A549 (cell line): ENCODE results near the gene ZNF660. TPM values are rescaled to one million over a fixed set of nuclear protein-coding genes. Genes with fewer than 3 reads are reported as not detected.
"Not testable (repeated sequence)": the region's sequence is repeated elsewhere in the genome, so short reads cannot be mapped to it uniquely, and the experiment has no call there.

Experiments
- ATAC-seq, 2 experiments: fragments of 200-7000 bp in 1 of 2; fragments of >200 bp in 1 of 2; cut with Nextera tagmentation in 1 of 2; cut with Tn5 transposase in 1 of 2; 3 replicates each; pipeline versions ENCODE4 v1.8.0 to v1.9.1; 2018 to 2020; ENCODE audit warnings: mild to moderate bottlenecking in 1 of 2, moderate library complexity in 1 of 2
- CTCF ChIA-PET: fragments of 300-600 bp; sonication (Branson Sonifier 250); formaldehyde crosslinking; extraction: SDS; loops from one replicate; lab custom pipeline; 2021; ENCODE audit warnings: antibody characterized with exemption, inconsistent platforms; lab: Yijun Ruan, JAX
- POLR2A ChIA-PET: fragments of 350-600 bp; formaldehyde crosslinking; extraction: SDS; loops from one replicate; lab custom pipeline; 2021; ENCODE audit warnings: antibody characterized with exemption, inconsistent platforms; lab: Yijun Ruan, JAX
- DNase-seq, 2 experiments: peaks; one replicate each; pipeline versions ENCODE4 v3.0.0 to v3.0.0-alpha.2; 2011 to 2016; ENCODE audit warnings: low read depth in 1 of 2, low spot score in 1 of 2
- FAIRE-seq: peaks from 2 replicates; lab custom pipeline; 2011; peaks lifted over from hg19 to GRCh38; lab: Jason Lieb, UNC
- H3K27ac ChIP-seq, 2 experiments: fragments of >200 bp; sonication (Bioruptor Twin); formaldehyde crosslinking; 3 replicates each; pipeline ENCODE4 v1.5.1; 2016 to 2017
- H3K4me1 ChIP-seq: fragments of >200 bp; sonication (Bioruptor Twin); formaldehyde crosslinking; 3 replicates; pipeline ENCODE4 v1.6.1; 2016
- H3K4me2 ChIP-seq: fragments of >200 bp; sonication (Bioruptor Twin); formaldehyde crosslinking; 3 replicates; pipeline ENCODE4 v1.6.1; 2016
- H3K4me3 ChIP-seq: fragments of >200 bp; sonication (Bioruptor Twin); formaldehyde crosslinking; 3 replicates; pipeline ENCODE4 v1.5.1; 2016
- H3K9me3 ChIP-seq: fragments of >200 bp; sonication (Bioruptor Twin); formaldehyde crosslinking; 3 replicates; pipeline ENCODE4 v1.6.1; 2016
- CBX2 ChIP-seq: fragments of 200-600 bp; sonication (generic); IDR thresholded peaks from 2 replicates; pipeline ENCODE4 v1.6.1; 2016; ENCODE audit warnings: low read depth, mild to moderate bottlenecking, borderline replicate concordance
- CHD2 ChIP-seq: fragments of 150-350 bp; IDR thresholded peaks from 2 replicates; pipeline ENCODE4 v1.6.1; 2014; ENCODE audit warnings: low read length; ENCODE audit not compliant: partially characterized antibody
- CTCF ChIP-seq: fragments of >200 bp; sonication (Bioruptor Twin); formaldehyde crosslinking; IDR thresholded peaks from 3 replicates; pipeline ENCODE4 v1.5.1; 2016
- EHMT2 ChIP-seq: fragments of 200-600 bp; sonication (generic); IDR thresholded peaks from 2 replicates; pipeline ENCODE4 v1.6.1; 2016; ENCODE audit warnings: antibody characterized with exemption, low read depth, mild to moderate bottlenecking, moderate library complexity
- FOSL2 ChIP-seq, 2 experiments: fragments of 450-650 bp in 1 of 2; fragments of >200 bp in 1 of 2; sonication (Bioruptor Twin) in 1 of 2; formaldehyde crosslinking; IDR thresholded peaks; 2 replicates each; pipeline versions ENCODE4 v1.5.0 to v1.6.1; 2016 to 2020; ENCODE audit warnings: mild to moderate bottlenecking in 1 of 2, moderate library complexity in 1 of 2
- HDAC2 ChIP-seq: fragments of 200-600 bp; sonication (generic); IDR thresholded peaks from 2 replicates; pipeline ENCODE4 v1.6.1; 2016
- HMGXB4 ChIP-seq: fragments of 250-450 bp; sonication (Bioruptor Pico); IDR thresholded peaks from 2 replicates; pipeline ENCODE4 v1.5.0; 2021; ENCODE audit warnings: mild to moderate bottlenecking, moderate library complexity, borderline replicate concordance
- HOXB5 ChIP-seq: fragments of 250-450 bp; sonication (Bioruptor Pico); IDR thresholded peaks from 2 replicates; pipeline ENCODE4 v1.5.0; 2020; ENCODE audit warnings: mild to moderate bottlenecking, moderate library complexity
- MAZ ChIP-seq: fragments of 150-350 bp; IDR thresholded peaks from 2 replicates; pipeline ENCODE4 v1.6.1; 2014; ENCODE audit warnings: antibody characterized with exemption, low read depth, low read length, borderline replicate concordance
- USF2 ChIP-seq: fragments of 450-650 bp; IDR thresholded peaks from 2 replicates; pipeline ENCODE4 v1.6.1; 2014; ENCODE audit warnings: antibody characterized with exemption
- ZNF302 ChIP-seq: fragments of 250-450 bp; sonication (Bioruptor Pico); IDR thresholded peaks from 2 replicates; pipeline ENCODE4 v1.9.0; 2021; ENCODE audit warnings: inconsistent platforms, mild to moderate bottlenecking, moderate library complexity
- ZSCAN20 ChIP-seq: fragments of 250-450 bp; sonication (Bioruptor Pico); IDR thresholded peaks from 2 replicates; pipeline ENCODE4 v1.8.0; 2022; ENCODE audit warnings: mild to moderate bottlenecking, moderate library complexity
- WGBS: methylation state at CpG from one replicate; pipeline ENCODE4 v1.1.6; 2017; ENCODE audit errors: missing lambda C conversion rate; 5-methylcytosine and 5-hydroxymethylcytosine counted together
- polyA minus RNA-seq: library from RNA; depleted of rRNA, polyadenylated mRNA; stranded (reverse); fragments of >200 nt; gene quantifications from 2 replicates; pipeline ENCODE4 v1.2.3, GENCODE V29; 2011; rRNA and poly(A)+ RNA removed
- polyA plus RNA-seq, 4 experiments: library from polyadenylated mRNA; depleted of rRNA in 3 of 4; stranded (reverse); fragments of >200 nt; fragmentation: RNase III in 1 of 4; extraction: RNeasy Plus Mini Kit Qiagen cat#74134 plus additional on column Dnase treatment in 1 of 4; gene quantifications; 2 replicates in 3 of 4; 3 replicates in 1 of 4; pipeline ENCODE4 v1.2.3, GENCODE V29; 2011 to 2017

The ZNF660 gene
- not detected in 2 replicates for polyA plus RNA-seq (2011; rRNA removed)
- polyA plus RNA-seq (2012; cell fraction: cytosol; rRNA removed), result not detected in 2 replicates
- not detected in 2 replicates for polyA plus RNA-seq (2012; cell fraction: nucleus; rRNA removed)
- polyA plus RNA-seq (2017; fragmentation: RNase III; extraction: RNeasy Plus Mini Kit Qiagen cat#74134 plus additional on column Dnase treatment), result not detected in 3 replicates
- polyA minus RNA-seq, result not detected in 2 replicates

- POLR2A ChIA-PET, result no interaction called here
- no peak for DNase-seq
- 0% methylated on average over 3 of the region's 41 CpGs for WGBS
- Histone ChIP-seq H3K4me2 (no peak within 1 kb of the TSS), H3K9me3 (no peaks in the 10 kb centered on the region), H3K4me3 (no peak within 1 kb of the TSS), H3K27ac (no peak within 1 kb of the TSS), H3K4me1 (no peaks in the 10 kb centered on the region)
- CTCF ChIA-PET, result no interaction called here
- TF ChIP-seq EHMT2, result no peak
- TF ChIP-seq CHD2, result no peak
- ATAC-seq, result no peak
- FAIRE-seq, result no peak
Observed at GRCh38 chr3:44584646-44585501, at the start of gene ZNF660. Gene ZNF660 (plus strand): TSS chr3:44584964. CDS start chr3:44594194, 9,230 bp downstream.

DNA sequence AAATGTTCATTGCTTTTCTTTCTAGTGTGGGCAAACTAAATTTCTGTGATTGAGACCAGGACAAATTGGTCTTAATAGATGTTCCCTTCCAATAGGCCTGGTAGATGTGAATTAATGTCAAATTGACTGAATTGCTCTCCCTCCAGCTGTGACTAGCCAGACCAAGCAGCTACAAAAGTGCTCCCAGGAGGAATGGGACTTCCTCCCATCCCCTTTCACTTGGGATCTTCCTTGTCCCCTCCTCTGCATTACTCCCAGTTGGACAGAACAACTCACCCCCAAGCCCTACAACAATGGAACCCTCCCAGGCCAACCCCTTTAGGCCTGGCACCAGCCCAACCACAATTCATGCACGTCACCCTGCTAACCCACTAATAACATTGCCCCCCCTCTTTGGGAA lies 49.4 kb upstream of the ZNF660 start:
- CTCF ChIA-PET, result no interaction called here
- Histone ChIP-seq H3K9me3 (0 out of 3 replicates have a peak, but pooled peaks cover 4% of the 10 kb centered on the region), H3K4me1 (no peaks in the 10 kb centered on the region), H3K27ac (no peak overlapping the region), H3K4me3 (no peak overlapping the region), H3K4me2 (no peak overlapping the region)
- no peak for ATAC-seq
- POLR2A ChIA-PET, result no interaction called here
- DNase-seq, result no peak
- TF ChIP-seq CBX2 (no peak), HMGXB4 (CRISPR knock-in tag) (no peak), CTCF (no peak), ZSCAN20 (CRISPR knock-in tag) (no peak), FOSL2 (IDR thresholded peaks at IDR 0.05) (no peak), FOSL2 (CRISPR knock-in tag; IDR thresholded peaks at IDR 0.05) (no peak), HOXB5 (CRISPR knock-in tag) (no peak), USF2 (no peak), MAZ (no peak), HDAC2 (no peak), ZNF302 (CRISPR knock-in tag) (no peak)
- 0% methylated on average over 1 of the region's 1 CpG for WGBS
- FAIRE-seq, result no peak

- not testable (repeated sequence) for FAIRE-seq
Observed at GRCh38 chr3:44544811-44545210, 40.0 kb upstream of the ZNF660 start.

More at GRCh38 chr3:44544811-44545210, 40.0 kb upstream of the ZNF660 start:
- WGBS, result 0% methylated on average over 1 of the region's 1 CpG
- H3K9me3 ChIP-seq, H3K4me2 ChIP-seq, POLR2A ChIA-PET, CTCF ChIA-PET, H3K4me3 ChIP-seq, H3K27ac ChIP-seq, DNase-seq, ATAC-seq, H3K4me1 ChIP-seq: not testable (repeated sequence)
